HUDEP-2 (cell line): ENCODE data around the gene LRRC66.

ENCODE experiments used
- DNase-seq, 76 experiments: peaks; one replicate each; lab custom pipeline; 2025; ENCODE audit not compliant: unreplicated experiment in 76 of 76; lab: John Stamatoyannopoulos, UW

LRRC66 gene

GRCh38 chr4:52015366-52015765, 4.8 kb downstream of the LRRC66 start:
- no peak for DNase-seq

- no peak for DNase-seq
These were observed 5.3 kb downstream of the LRRC66 start for GRCh38 chr4:52014903-52015302.

DNA sequence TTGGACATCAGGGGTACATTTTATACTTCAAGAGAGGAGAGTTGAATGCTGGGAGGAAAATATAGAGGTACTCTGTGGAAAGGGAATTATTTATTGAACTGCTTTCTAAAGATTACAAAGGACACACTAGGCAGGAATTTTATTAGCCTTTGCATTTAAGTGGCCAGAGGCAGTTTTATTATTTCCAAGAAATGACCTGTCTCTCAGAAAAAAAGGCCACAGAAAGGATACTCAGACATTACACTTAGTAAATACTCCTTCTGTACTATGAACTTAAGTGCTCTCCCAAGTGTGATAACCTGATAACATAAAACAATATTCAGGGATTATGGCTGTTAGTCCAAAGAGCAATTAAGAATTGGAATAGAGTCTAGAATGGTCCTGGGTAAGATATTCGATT, 7.5 kb downstream of the LRRC66 start:
- DNase-seq: no peak

DNA sequence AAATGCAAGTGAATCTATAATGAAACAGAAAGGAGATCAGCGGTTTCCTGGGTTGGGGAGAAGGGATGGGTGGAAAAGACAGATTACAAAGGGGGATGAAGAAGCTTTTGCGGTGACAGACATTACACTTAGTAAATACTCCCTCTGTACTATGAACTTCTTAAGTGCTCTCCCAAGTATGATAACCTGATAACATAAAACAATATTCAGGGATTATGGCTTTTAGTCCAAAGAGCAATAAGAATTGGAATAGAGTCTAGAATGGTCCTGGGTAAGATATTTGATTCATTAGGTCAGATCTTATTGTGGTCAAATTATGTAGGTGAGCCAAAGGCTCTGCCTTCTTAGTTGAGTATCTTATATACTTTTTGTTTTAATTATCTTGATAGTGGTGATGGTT, 9.2 kb downstream of the LRRC66 start:
- no peak for DNase-seq

- DNase-seq: no peak
These were observed 13.3 kb downstream of the LRRC66 start for GRCh38 chr4:52006887-52007286.

DNA sequence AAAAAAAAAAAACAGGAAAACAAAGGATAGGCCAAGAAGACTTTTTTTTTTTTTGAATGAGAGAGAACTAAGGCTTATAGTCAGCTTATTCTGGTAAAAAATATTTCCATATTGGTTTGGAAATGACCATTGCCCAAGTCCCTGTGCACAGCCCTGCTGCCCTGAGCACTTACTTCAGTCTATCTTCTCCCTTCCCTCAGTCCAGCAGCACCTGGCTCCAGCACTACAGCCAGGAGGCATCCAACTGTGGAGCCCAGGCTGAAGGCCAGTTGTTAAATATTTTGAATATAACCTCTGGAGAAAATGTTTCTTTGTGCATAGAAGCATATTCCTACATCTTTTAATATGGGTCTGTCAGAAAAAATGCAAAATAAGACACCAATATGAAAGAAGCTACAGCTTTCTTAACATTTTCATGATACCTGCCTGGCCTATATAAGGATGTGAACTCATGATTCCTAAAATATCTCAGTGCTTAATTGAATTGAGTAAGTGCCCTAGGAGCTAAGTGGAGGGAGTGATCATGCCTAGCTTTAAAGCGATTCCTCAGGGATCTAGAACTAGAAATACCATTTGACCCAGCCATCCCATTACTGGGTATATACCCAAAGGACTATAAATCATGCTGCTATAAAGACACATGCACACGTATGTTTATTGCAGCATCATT, 14.4 kb downstream of the LRRC66 start:
- no peak for DNase-seq

- no peak for DNase-seq
These were observed 15.7 kb downstream of the LRRC66 start for GRCh38 chr4:52004414-52004813.

GRCh38 chr4:52001616-52002015, 18.5 kb downstream of the LRRC66 start:
- no peak for DNase-seq

DNA sequence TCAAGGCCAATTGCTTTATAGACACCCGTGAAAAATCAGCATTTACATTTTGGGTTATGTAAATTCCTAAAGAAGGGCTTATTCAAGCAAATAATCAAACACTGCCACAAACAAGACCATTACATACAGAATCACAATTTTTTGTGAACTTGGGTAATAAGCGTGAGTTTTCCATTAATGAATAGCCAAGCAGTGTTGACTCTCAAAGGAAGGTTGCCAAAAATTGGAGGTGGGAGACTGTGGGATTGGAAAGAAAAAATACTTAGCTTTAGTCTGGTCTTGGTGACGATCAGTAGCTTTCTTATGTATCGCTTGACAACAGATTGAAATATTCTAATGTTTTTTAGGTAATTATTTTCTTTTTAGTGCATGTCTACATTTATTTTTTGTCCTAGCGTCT, 20.9 kb downstream of the LRRC66 start:
- no peak for DNase-seq

- no peak for DNase-seq
These were observed 21.3 kb downstream of the LRRC66 start for GRCh38 chr4:51998837-51999236.

DNA sequence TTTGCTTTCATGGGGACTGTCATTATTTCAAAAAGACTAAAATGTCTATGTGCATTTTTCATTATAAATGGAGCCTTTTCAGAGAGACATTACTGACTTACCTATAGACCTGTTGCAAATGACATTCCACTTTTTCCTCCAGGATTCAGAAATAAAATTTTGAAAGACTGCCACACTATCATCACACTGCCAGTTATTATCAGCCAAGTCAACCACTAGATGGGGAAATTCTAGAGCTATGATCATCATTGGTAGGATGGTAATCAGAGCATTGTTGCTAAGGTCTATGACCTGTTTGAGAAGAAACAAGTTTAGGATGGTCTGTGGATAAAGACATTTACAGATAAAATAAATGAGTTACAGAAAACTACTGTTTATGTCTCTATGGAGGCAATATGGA, 22.5 kb downstream of the LRRC66 start:
- DNase-seq: no peak

GRCh38 chr4:51995647-51996220, 24.4 kb downstream of the LRRC66 start:
- no peak for DNase-seq

DNA sequence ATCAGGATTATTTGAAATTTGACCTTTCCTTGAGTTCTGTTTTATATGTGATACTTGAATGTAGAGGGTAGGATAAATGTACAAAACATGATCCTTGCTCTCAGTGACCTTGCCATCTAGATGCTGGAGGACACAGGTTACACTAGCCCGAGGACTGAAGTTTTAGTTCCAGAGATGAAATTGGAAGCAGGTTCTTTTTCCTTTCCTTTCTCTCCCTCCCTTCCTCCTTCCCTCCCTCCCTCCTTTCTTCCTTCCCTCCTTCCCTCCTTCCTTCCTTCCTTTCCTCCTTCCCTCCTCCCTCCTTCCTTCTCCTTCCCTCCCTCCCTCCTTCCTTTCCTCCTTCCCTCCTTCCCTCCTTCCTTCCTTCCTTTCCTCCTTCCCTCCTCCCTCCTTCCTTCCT, 54.3 kb downstream of the LRRC66 start:
- DNase-seq: no peak

- DNase-seq: no peak
These were observed 56.2 kb downstream of the LRRC66 start for GRCh38 chr4:51963841-51964517.

DNA sequence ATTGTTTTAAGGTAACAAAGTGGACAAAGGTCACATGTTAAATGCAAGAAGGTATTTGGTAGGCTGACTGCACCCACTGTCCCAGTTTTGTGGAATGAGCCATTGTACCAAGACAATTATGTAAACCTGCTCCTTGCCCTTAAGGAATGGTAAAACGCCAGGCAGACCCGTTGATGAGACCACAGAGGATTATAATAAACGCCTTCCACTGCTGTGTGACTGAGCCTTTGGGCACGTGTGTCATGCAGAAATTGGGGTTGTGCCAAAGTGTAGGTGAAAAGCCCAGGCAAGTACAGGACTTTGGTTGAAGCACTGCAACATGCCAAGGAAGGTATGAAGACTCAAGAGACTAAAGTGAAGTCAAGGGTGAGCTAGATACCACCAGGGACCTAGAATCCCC, 59.7 kb downstream of the LRRC66 start:
- no peak for DNase-seq

GRCh38 chr4:51958199-51958968, 61.8 kb downstream of the LRRC66 start:
- DNase-seq: no peak
